GM12875 (cell line): ENCODE data around the gene SGSM2.

Source experiments
- H3K4me3 ChIP-seq: one replicate; pipeline ENCODE4 v1.5.1; 2011; ENCODE audit warnings: low read depth, low read length, control low read depth
- TF ChIP-seq, protein P1 (sequence below): IDR thresholded peaks from 2 replicates; pipeline ENCODE4 v1.5.1; 2011; ENCODE audit warnings: low read depth, mild to moderate bottlenecking, control low read depth, inconsistent platforms, low read length, moderate library complexity, borderline replicate concordance; ENCODE audit not compliant: insufficient read depth

Gene SGSM2

DNA sequence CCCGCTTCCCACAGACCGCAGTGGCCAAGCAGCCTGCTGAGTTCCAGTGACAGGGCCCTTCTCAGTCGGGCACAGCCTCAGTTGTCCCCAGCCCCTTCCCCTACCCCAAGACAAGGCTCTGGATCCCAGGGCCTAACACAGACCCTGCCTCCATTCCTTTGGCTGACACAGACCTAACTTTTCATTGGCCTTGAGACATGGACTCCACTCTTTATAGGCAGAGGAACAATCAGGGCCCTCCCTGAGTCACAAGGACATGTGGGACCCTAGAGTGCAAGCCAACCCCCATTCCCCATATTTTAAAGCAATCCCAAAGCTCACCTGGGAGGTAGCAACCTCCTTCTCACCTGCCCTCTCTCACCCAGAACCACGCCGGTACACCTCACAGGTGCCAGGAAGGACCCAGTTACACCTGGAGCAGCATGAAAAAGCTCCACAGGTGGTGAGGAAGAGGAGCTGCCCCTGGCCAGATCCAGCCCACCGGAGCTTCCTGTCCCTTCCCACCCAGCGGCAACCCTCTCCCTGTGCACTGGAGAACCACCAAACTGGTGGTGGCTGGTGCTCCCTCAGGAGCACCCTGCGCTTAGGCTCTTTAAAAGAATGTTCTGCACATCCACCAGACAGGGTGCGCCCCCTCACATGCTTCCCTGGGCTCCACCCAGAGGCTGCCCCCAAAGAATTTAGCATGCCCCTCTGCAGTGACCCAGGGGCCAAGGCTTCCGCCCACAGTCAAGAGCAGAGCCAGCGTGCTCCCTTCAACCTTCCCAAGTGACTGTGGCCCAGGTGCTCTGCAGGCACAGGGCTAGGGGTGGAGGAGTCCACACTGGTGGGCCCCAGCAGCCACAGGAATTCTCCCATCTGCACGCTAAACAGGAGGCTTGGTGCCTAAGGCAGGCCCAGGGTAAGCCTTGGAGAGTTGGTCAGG lies 60.2 kb downstream of the SGSM2 start:
- TF ChIP-seq, protein P1, sequence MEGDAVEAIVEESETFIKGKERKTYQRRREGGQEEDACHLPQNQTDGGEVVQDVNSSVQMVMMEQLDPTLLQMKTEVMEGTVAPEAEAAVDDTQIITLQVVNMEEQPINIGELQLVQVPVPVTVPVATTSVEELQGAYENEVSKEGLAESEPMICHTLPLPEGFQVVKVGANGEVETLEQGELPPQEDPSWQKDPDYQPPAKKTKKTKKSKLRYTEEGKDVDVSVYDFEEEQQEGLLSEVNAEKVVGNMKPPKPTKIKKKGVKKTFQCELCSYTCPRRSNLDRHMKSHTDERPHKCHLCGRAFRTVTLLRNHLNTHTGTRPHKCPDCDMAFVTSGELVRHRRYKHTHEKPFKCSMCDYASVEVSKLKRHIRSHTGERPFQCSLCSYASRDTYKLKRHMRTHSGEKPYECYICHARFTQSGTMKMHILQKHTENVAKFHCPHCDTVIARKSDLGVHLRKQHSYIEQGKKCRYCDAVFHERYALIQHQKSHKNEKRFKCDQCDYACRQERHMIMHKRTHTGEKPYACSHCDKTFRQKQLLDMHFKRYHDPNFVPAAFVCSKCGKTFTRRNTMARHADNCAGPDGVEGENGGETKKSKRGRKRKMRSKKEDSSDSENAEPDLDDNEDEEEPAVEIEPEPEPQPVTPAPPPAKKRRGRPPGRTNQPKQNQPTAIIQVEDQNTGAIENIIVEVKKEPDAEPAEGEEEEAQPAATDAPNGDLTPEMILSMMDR = no peak
- peak overlapping the region; percentile 42 for H3K4me3 ChIP-seq

DNA sequence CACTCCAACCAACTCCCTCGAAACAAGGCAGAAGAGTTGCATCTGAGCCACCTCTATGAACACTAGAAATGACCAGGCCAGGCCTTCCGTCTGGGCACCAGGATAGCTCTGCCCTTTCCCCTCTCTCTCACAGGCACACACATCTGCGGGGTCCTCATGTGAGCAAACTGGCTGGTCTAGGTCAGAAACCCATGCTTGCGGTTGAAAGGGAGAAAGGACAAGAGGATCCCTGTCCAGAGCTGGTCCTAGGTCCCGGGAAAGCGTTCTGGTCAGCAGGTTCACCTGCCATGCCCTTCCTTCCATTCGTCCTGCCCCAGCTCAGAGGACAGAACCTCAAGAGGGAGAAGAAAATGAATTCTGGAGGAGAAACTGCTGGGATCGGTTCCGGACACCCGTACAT lies 60.9 kb downstream of the SGSM2 start:
- TF ChIP-seq, protein P1 = no peak
- no peak overlapping the region for H3K4me3 ChIP-seq

DNA sequence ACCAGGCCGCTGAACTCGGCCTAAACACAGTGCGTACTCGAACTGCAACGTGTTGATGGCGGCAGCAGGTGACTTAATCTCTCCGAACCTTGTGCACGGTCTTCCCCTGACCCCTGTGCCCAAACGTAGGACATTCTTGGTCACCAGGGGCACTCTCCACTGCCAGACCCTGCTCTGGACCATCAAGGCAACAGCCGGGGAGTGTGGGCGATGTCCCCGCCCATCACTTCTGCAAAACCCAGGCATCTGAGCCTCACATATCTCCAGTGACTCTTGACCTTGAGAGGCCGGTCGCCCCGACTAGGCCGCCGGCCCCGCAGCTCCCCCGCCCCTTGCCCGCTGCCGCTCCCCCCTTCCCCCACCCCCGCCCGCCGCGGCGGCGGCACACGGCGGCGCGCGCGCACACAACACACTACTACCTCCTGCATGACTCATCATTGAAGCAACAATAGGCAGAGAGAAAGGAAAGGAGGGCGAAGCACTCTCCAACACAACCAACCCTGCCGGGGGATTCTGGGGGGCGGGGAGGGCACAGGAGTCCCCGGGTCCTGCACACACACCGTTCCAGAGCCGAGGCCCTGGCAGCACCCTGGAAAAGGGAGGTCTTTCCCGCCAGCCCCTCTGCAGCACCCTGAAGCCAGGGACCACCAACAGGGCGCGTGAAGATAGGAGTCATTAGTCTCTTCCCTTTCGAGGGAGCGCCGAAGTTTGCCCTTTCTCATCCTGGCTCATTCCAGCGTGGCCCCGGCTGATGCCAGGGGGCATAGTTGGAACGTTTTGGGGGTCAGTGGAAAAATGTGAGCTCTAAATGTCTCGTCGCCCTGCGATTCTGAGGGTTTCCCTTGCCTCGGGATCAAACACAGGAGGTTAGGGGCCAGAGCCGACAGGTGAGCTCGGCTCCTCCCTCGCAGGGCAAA lies 61.6 kb downstream of the SGSM2 start:
- TF ChIP-seq, protein P1 = no peak

DNA sequence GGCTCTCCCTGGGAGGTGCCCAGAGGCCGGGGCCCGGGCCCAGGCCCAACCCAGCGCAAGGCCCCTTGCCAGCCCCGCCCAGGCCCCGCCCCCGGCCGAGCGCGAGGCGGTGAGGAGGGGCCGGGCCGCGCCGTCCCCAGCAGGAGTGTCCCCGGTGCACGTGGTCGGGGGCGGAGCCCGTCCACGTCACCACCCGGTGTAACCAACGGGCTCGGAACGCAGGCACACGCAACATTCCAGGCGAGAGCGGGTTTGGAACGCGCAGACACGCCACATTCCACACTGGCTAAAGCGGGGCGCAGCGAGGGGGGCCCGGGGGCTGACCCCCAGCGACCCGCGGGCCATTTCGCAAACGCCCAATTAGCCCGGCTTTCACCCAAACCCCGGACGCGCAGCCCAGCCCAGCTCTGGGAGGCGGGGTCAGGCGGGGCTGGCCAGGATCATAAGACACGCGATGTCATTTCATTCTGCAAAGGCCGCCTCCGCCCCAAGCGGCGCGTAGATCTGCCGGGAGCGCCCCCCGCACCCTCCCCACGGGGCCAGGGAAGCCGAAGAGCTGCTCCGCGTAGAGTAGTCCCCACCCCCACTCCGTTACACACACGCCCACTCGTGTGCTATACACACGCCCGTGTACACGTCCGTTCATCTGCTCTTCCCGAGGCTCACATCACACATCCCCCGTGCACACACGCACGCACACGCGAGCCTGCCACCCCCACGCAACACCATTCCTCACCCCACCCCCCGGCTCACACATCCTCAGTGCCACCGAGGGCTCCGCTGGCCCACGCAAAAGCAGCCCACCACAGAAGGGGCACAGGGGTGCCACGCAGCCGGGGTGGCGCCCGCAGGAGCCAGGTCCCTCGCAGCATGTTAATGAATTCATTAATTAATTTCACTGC lies 62.5 kb downstream of the SGSM2 start:
- peak overlapping the region; percentile 70 for H3K4me3 ChIP-seq
- TF ChIP-seq, protein P1 = no peak

More for the DNA sequence above, 61.6 kb downstream of the SGSM2 start:
- H3K4me3 ChIP-seq = peak overlapping the region; percentile 70

DNA sequence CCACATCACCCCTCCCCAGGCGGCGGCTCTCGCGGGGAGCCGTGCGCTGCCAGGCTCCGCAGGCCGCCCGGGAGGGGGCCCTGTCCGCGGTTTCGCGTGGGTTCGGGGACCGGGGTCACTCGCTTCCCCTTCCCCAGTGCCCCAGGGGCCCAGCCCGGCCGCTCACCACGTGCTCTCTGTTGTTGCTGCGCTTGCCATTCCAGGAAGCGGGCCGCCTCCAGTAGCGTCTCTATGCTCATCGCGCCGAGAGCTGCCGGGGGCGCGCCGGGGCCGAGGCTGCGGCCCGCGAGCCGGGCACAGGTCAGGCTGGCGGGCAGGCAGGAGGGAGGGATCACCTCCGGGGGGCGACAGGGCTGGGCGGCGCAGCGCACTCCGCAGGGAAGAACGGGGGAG lies 63.2 kb downstream of the SGSM2 start:
- H3K4me3 ChIP-seq = peak overlapping the region; percentile 70
- TF ChIP-seq, protein P1 = no peak

DNA sequence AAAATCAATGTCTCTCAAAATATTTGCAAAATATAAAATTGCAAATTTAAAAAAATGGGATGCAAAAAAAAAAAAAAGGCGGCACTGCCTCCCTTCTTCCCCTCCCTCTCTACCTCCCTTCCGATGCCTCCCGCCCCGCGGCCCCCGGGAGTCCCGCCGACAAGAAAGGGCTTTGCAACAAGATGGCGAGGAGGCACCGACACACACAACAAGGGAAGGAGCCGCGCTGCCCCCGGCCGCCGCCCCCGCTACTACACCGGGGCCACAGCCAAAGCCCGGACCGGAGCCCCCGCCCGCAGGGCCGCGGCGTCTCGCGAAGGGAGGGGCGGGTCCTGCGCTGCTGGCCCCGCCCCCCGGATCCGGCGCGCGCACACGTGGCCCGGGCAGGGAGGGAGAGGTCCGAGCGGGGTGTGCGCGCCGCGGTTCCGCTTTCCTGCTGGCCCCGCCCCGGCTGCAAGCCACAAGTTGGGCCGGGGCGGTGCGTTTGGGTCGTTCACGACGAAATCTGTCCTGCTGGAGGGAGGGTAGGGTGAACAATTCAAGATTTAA lies 63.6 kb downstream of the SGSM2 start, which contains the start of gene MNT:
Gene MNT (minus strand): TSS at position 184 of the 549 bp plus-strand sequence. CDS start 348 bp downstream, outside the sequence.
- H3K4me3 ChIP-seq = peak within 1 kb of the TSS; percentile 70
- TF ChIP-seq, protein P1 = no peak
